Epithelial cell of proximal tubule (primary cell): ENCODE data around the gene ATP5F1D. TPM values are rescaled to one million over a fixed set of nuclear protein-coding genes. Genes with fewer than 3 reads are reported as not detected.

Experiments
- DNase-seq: peaks from one replicate; pipeline ENCODE4 v3.0.0-alpha.2; 2011; ENCODE audit warnings: low read depth
- H3K4me3 ChIP-seq: 2 replicates; pipeline ENCODE4 v1.5.1; 2011; ENCODE audit warnings: low read depth, mild to moderate bottlenecking, low read length
- CTCF ChIP-seq: conservative IDR thresholded peaks from 2 replicates; pipeline ENCODE4 v1.5.1; 2012; ENCODE audit warnings: low read depth, mild to moderate bottlenecking, low read length
- total RNA-seq: library from RNA; depleted of rRNA; stranded (reverse); fragments of >200 nt; gene quantifications from 2 replicates; pipeline ENCODE4 v1.2.3, GENCODE V29; 2015

The ATP5F1D gene
- total RNA-seq, 1 donor from 2014 or later = 110 TPM

- H3K4me3 ChIP-seq = no peak overlapping the region
- DNase-seq = no peak
- TF ChIP-seq CTCF = no peak
Measured at GRCh38 chr19:1281569-1282287, 40.2 kb downstream of the ATP5F1D start.

GRCh38 chr19:1282588-1283206, 41.1 kb downstream of the ATP5F1D start:
- DNase-seq = no peak
- TF ChIP-seq CTCF = no peak
- H3K4me3 ChIP-seq = no peak overlapping the region

GRCh38 chr19:1283207-1283916, 41.8 kb downstream of the ATP5F1D start:
- no peak overlapping the region for H3K4me3 ChIP-seq
- DNase-seq = no peak
- TF ChIP-seq CTCF = no peak

GRCh38 chr19:1283917-1284292, 42.4 kb downstream of the ATP5F1D start:
- no peak overlapping the region for H3K4me3 ChIP-seq
- TF ChIP-seq CTCF = no peak
- no peak for DNase-seq

GRCh38 chr19:1284293-1284978, 42.9 kb downstream of the ATP5F1D start:
- no peak overlapping the region for H3K4me3 ChIP-seq
- TF ChIP-seq CTCF = no peak
- no peak for DNase-seq

GRCh38 chr19:1284979-1285736, 43.6 kb downstream of the ATP5F1D start:
- no peak for TF ChIP-seq CTCF
- DNase-seq = no peak
- no peak overlapping the region for H3K4me3 ChIP-seq
